HG02678 (cell line): ENCODE measurements around the gene HCRTR2.
"Not testable (repeated sequence)": the region's sequence is repeated elsewhere in the genome, so short reads cannot be mapped to it uniquely, and the experiment has no call there.

Experiments
- ATAC-seq: cut with Tn5 transposase; IDR thresholded peaks from one replicate; pipeline ENCODE4 v1.9.1; 2021; ENCODE audit warnings: mild to moderate bottlenecking, moderate library complexity; ENCODE audit not compliant: unreplicated experiment

HCRTR2 gene

DNA sequence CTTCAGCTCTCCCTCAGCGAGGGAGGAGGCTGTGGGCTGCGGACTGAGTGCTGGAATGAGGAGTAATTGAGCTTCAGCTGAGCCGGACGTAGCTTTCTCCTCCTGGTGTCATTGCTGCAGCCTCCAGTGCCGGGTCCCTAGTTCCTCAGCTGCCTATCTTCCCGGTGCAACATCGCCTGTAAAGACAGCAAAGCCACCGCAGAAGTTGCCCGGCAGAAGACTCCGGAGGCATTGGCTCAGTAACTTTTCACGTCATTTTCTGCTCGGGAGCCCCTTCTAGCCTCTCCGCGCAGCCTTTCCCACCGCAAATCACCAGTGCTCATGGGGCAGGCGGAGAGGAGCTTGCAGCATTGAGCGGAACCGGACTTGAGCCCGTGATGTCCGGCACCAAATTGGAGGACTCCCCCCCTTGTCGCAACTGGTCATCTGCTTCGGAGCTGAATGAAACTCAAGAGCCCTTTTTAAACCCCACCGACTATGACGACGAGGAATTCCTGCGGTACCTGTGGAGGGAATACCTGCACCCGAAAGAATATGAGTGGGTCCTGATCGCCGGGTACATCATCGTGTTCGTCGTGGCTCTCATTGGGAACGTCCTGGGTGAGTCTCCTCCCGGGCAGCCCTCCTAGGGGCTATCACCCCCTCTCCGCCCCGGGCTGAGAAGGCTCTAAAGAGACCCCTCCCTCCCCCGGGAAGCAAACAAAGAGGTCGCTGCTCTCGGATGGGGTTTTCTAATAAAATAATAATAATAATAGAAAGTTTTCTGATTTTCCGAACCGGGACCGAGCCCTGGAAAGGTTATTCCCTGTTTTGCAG lies at the start of gene HCRTR2:
HCRTR2 (plus strand) TSS at position 305 of the 816 bp plus-strand sequence; CDS start at position 378, 73 bp downstream.
- ATAC-seq: no peak

DNA sequence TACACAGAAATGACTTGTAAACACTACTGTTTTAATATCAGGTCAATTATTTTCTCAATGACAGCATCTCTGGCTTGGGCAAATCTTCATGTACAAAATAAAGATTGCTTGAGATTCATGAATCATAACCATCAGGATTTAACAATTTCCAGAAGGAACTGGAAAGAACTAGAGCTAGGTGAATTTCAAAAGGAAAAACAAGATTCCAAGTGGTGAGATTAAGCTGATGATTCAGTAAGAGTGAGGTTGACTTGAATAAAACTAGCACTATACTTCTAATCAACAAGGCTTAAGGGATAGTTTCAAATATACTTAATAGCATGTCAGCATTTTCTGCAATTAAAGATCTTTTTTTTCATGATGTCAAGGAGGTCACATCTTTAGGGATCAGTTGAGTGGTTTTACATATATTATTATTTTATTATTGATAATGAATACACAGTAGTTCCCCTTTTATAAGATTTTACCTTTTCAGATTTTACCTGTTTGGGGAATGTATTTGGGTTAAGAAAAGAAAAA lies 43.5 kb upstream of the HCRTR2 start:
- ATAC-seq: no peak

DNA sequence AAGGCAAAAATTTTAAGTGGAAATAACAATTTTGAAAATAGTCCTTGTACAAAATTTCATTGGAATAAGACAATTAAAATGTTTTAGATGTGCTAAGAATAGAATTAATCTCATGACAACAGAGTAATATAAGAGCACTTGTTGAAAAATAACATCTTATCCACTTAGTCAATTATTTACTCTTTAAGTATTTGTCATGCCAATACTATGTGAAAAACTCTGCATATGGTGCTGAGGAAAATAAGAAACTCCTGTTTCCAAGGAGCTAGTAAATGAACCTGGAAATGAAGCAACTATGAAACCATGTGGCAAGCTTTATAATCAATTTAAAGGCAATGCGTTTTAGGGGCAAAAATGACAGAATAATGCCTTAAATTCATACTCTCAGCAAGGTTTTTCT lies 42.7 kb upstream of the HCRTR2 start:
- no peak for ATAC-seq

DNA sequence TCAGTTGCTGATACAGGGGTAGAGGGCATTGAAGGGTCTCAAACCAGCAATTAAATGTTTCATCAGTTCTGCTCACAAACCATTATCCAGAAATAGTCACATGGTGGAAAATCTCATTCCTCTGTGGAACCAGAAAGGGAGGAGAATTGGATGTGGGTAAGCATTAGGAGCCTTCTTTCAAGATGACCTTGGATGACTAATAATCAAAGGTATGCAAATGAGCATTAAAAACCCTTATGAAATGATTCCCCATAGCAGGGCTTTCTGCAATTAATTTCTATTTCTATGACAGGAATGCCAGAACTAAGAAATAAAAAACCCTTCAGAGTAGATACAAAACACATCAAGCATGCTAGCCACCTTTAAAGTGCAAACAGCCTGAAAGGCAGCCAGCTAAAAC lies 37.4 kb upstream of the HCRTR2 start:
- no peak for ATAC-seq

DNA sequence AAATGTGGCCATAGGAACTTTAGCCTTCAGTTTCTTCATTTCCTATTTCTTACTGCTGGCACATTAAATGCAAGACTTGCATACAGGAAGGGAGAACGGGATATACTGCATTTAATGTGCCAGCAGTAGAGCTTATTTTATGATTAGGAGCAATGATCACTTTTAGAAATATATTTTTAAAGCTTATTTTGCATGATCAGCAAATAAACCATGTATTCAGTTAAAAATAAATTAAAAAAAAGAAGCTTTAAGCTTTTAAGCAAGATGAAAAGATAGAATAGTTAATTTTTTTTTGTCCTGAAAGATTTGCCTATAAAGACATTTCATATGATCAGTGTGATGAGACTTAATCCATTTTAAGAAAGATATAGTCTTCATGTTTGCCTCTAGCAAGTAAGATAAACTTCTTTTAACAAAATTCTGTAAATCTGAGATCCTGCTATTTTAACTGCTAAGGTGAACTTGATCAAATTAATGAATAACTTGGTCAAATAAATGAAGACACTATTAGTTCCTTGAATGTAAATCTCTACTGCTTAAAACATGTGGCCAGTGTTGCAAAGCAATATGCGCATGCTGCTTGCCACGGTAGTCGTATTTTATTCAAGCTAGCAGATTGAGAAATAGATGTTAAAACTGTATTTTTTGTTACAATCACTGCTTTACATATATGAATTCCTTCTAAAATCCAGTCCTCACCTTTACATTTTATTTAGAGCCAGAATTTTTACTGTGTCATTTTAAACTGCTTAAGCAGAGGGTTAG lies 36.2 kb upstream of the HCRTR2 start:
- no peak for ATAC-seq

DNA sequence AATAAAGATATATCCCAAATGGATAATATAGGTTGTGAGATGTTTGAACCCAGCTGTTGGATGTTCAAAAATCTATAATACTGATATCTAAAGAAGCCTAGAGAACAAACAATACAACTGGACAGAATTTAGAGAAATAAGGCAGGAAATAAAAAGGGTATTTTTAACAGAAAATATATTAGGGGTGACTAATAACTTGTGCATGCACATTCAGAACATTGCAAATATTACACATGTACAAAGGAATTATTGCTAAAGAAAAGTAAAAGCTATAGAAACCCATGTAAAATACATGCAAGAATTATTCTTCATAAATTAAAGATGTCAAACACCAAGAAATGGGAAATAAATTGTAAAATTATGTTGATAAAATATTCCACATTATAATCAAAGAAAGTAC lies 32.7 kb upstream of the HCRTR2 start:
- ATAC-seq: no peak

DNA sequence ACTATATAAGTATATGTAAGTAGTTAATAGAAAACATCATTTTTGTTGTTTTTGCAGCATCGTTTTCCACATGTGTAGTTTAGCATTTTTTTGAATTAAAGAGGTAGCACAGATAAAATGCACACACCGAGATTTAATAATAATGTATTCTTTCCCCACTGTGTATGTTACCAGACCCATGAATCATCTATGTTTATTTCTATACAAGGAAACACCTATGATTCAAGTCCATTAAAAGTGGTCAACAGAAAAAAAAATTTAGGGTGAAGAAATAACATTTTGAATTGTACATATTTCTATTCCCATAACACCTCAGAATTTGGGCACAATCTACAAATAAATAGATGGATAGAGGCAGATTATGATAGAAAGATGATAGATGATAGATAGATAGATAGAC lies 31.7 kb upstream of the HCRTR2 start:
- no peak for ATAC-seq

DNA sequence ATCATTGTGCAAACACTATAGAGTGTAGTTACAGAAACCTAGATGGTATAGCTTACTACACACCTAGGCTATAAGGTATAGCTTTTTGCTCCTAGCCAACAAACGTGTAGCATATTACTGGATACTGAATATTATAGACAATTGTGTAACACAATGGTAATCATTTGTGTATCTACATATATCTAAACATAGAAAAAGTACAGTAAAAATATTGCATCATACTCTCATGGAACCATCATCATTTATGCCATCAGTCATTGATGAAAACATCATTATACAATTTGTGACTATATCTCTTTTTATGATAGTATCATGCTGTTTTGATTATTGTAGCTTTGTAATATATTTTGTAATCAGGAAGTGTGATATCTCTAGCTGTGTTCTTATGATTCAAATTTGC lies 21.0 kb upstream of the HCRTR2 start:
- ATAC-seq: no peak

DNA sequence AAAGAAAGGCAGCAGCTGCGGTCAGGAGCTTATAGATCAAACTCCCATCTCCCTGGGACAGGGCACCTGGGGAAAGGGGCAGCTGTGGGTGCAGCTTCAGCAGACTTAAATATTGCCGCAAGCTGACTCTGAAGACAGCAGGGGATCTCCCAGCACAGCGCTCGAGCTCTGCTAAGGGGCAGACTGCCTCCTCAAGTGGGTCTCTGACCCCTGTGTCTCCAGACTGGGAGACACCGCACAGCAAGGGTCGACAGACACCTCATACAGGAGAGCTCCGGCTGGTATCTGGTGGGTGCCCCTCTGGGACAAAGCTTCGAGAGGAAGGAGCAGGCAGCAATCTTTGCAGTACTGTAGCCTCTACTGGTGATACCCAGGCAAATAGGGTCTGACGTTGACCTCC lies 15.5 kb upstream of the HCRTR2 start:
- ATAC-seq: not testable (repeated sequence)

DNA sequence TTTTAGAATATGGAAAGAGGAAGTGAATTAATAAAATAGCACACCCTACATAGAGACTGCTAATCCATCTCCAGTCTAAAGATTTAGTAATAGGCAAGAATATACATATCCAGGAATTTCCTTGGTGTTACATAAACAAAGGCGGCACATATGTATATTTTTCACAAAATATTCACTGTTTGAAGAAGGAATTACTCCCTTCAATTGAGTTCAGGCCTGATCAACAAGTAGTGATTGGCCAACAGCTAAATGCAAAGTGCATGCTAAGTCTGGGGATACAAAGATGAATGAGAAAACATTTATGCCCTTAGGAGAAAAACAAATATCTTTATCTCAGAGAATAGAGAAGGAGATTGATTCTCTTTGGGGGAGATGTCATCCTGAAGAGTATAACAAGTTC lies 6.5 kb upstream of the HCRTR2 start:
- ATAC-seq: no peak

DNA sequence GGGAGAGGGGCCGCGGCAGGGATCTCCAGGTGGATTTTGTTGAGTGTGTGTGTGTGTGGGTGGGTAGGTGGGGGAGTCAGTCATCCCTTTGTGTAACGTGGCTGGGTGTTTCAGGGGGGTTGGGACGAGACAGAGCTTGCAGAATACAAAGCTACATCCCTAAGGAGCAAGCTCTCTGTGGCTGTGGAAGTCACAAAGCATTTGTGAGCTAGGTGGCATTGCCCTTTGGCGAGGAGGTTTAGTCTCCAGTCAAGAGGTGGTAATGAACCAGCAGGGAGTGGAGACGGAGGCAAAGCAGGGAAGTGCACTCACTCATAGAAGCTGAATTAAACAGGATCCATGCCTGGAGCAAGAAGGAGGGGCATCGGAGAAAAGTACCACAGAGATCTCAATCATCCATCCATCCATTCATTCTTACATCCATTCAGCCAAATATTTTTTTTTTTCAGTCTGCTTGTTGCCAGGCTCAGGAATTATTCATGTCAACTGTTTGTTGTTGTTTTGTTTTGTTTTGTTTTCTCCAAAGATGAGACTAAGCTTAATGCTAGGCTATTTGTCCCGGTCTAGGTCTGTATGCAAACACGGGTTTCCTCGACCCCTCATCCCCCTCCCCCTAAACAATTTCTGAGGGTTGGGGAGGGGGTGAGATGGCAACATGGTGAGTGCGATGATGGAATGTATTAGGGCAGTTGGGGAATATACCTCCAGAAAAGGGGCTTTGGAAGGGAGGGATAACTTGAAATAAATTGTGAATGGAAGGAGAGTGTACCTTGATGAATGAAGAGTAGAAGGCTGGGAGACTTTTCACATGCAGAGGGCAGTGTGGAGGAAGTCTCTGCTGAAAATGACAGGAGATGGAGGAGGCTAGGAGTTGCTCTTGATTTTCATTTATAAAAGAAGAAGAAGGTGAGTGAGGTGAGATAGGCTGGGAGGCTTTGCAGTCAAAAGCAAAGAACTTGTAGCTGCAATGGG lies 1.0 kb downstream of the HCRTR2 start:
- ATAC-seq: no peak

DNA sequence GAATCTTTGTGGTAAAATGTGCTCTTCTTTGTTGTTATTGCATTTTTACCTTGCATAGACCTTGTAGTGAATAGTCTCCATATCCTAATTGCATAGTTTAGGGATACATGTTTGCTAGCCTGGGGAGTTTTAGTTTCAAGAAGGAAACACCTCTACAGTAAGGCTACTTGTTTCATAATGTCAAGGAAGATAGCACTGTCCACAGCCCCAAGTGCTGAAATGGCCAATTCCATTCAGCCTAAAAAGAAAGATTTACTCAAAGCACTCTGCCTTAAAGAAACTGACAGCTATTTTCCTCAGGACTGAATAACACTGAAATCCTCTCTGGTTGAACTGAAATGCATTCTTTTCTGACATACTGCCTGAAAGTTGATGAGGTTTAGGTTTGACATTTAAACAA lies 2.6 kb downstream of the HCRTR2 start:
- no peak for ATAC-seq

DNA sequence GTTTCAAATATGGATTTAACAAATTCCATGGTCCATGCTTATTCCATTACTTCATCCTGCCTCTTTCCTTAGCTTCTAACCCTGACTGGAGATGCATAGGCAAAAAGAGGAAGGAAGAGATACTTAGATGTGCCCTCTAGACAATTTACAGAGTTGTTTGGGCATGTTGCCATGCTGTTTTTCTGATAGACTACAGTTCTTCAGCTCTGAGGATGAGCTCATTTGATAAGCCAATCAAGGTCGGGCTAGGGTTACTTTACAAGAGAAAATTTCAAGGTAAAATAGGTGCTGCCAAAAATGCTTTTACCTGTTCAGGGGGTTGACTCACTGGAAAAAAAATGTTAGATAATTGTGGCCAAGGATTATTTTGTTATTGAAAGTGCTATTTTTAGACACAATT lies 5.9 kb downstream of the HCRTR2 start:
- no peak for ATAC-seq

DNA sequence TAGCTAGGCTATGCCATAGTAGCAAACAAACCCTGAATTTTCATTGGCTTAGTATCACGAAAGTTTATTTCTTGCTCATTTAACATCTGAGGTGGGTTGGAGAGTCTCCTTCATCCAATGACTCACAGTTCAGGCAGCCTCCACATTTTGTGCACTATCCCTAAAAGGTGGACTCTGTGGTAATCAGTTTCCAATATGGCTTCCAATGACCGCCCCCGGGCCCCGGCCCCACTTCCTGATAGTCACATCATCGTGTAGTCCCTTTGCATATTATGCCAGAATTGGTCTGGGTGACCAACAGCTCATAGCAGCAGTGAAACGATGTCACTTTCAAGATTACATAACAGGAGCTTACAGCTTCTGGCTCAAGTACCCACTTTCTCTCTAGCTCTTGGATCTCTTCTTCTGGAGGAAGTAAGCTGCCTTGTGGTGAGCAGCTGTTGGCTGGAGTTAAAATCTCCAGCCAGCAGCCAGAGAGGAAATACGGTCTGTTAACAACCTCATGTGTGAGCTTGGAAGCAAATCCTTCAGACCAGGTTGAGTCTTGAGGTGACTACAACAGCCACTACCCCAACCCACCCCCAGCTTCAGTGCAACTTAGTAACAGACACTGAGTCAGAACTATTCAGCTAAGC lies 7.8 kb downstream of the HCRTR2 start:
- ATAC-seq: no peak

DNA sequence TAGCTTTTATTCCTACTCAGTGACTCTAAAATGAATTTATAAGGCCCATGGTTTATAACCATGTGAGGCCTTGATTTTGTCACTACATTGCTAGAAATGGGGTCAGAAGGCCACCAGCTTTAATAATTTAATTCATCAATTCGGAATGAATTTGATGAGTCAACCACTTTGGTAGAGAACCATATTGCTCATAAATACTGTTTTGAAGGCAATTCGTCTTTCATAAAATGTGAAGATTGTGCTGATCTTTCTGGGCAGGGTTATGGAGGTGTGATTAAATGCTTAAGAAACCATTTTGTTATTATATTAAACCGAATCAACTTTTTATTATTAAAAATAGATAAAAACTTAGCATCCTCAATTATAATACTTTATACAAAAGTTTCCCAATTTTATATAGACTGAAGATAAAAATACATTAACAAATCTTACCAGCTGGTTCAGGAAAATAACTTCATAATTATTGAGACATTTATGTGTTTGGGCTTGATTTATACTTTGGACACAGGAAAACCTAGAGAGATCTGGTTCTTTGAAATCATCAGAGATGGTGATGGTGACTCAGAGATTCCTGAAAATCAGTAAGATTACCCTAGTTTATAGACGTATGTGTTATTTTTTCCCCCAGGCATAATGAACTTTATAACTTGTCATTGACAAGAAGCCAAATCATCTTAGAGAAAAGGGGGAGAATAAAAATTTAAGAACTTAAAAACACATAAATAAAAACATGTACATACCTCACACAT lies 10.6 kb downstream of the HCRTR2 start:
- ATAC-seq: no peak

DNA sequence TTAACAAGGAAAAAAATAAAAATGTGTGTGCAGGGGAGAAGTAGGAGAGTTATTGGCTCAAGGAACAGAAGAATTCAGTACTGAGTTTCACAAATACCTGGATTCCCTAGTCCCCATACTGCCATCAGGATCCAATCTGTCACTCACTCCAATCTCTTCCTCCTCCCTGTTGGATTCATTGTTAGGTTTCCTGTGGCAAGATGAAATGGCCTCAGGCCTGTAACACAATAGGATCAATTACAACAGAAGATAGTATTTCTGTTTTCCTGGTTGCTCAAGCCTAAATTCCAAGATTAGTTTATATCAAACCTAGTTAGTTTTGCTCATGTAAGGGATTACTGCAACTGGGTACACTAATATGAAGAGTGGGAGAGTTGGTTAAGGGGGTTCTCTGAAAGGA lies 24.4 kb downstream of the HCRTR2 start:
- no peak for ATAC-seq

DNA sequence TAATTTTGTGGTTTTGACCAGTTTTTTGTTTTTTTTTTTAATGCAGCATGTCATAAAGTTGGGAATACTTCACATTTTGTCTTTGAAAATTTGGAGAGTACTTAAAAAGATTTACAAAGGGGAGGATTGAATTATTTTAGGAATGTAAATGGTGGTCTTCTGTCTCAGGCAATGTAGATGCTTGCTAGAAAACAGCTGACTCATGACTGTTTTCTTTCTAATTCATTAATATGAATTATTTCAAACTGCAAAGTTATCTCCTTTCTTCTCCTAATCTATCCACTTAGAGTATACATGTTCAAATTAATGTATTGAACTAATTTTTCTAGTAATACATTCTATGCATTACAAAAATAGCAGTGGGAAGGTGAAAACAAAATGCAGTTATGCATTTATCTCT lies 24.9 kb downstream of the HCRTR2 start:
- ATAC-seq: no peak

DNA sequence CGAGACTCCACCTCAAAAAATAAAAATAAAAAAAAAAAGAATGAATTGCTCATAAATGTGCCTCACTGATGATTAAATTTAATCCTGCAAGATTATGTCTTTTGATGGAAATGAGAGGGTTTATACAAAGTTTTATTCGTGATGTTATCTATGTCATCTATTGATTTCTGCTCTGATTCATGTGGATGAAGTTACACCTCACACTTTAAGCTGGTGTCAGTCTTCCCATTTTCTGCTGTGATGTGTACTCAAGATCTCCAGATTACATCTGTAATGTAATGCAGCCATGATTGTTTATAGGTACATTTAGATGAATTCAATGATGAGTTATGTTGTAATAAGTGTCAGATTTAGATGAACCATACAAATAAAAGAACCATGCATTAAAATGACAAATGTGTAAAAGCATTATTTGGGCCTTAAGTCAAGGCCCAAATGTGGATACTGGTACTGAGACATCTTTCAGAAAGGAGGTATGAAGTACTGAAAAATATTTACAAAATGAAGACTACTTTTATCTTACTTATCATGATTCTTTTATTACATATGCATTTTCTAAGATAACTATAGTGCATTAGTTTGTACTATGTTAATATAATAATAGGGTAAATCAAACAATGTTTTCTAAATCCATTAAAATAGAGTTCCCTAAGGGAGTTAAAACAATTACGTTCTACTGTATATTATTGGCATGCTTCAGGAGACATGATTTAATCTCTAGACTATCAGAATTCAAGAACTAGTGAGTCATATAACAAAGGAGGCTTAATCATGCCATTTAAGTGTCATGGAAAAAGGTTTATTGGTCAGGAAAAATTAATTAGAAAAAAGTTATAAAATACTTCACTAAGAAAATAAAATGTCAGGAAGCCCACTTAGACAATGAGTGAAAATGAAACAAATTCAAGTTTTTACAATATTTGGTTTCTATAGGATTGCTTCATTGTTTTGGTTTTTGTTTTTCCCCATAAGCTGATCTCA lies 34.5 kb downstream of the HCRTR2 start:
- no peak for ATAC-seq

DNA sequence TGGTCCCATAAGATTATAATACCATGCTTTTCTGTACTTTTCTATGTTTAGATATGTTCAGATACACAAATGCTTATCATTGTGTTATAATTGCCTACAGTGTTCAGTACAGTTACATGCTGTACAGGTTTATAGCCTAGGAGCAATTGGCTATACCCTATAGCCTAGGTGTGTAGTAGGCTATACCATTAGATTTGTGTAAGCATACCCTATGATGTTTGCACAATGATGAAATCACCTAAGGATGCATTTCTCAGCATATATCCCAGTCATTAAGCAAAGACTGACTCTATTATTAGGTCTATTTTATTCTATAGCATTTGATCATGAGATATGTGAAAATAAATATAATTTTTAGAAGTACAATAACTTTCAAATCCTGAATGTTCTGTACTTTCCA lies 36.6 kb downstream of the HCRTR2 start:
- no peak for ATAC-seq
